Stimulated activated CD8-positive, alpha-beta memory T cell treated with anti-CD3 and anti-CD28 coated beads, Interleukin-12 subunit alpha, Interleukin-12 subunit beta, amount 100 ng/mL, for 4 hours (primary cell): ENCODE data around the gene SBK1.
"Not testable (repeated sequence)": the region's sequence is repeated elsewhere in the genome, so short reads cannot be mapped to it uniquely, and the experiment has no call there.

Experiments
- DNase-seq: peaks from one replicate; pipeline ENCODE4 v3.0.0-alpha.2; 2020; ENCODE audit warnings: low read depth

The SBK1 gene

GRCh38 chr16:28291651-28292626 lies at the start of gene SBK1:
SBK1 (plus strand) TSS chr16:28292525; CDS start chr16:28317392, 24,867 bp downstream.
- DNase-seq, result peak; percentile 79

GRCh38 chr16:28249483-28249882 lies 42.8 kb upstream of the SBK1 start:
- not testable (repeated sequence) for DNase-seq

- DNase-seq, result no peak
These were observed 41.3 kb upstream of the SBK1 start for GRCh38 chr16:28250999-28251398.

- DNase-seq, result no peak
These were observed 38.2 kb upstream of the SBK1 start for GRCh38 chr16:28254158-28254557.

- no peak for DNase-seq
These were observed 36.5 kb upstream of the SBK1 start for GRCh38 chr16:28255838-28256237.

- no peak for DNase-seq
These were observed 35.1 kb upstream of the SBK1 start for GRCh38 chr16:28257256-28257655.

- DNase-seq, result no peak
These were observed 33.8 kb upstream of the SBK1 start for GRCh38 chr16:28258567-28258966.

- no peak for DNase-seq
These were observed 33.1 kb upstream of the SBK1 start for GRCh38 chr16:28259091-28259780.

- DNase-seq, result no peak
These were observed 32.6 kb upstream of the SBK1 start for GRCh38 chr16:28259781-28260150.

- DNase-seq, result no peak
These were observed 32.1 kb upstream of the SBK1 start for GRCh38 chr16:28260193-28260592.

GRCh38 chr16:28261942-28262341 lies 30.4 kb upstream of the SBK1 start:
- no peak for DNase-seq

GRCh38 chr16:28263305-28263704 lies 29.0 kb upstream of the SBK1 start:
- no peak for DNase-seq

GRCh38 chr16:28264656-28265055 lies 27.7 kb upstream of the SBK1 start:
- DNase-seq, result no peak

GRCh38 chr16:28265822-28266221 lies 26.5 kb upstream of the SBK1 start:
- no peak for DNase-seq

GRCh38 chr16:28267356-28267755 lies 25.0 kb upstream of the SBK1 start:
- no peak for DNase-seq

GRCh38 chr16:28273511-28273910 lies 18.8 kb upstream of the SBK1 start:
- no peak for DNase-seq

- no peak for DNase-seq
These were observed 17.6 kb upstream of the SBK1 start for GRCh38 chr16:28274676-28275075.

GRCh38 chr16:28276301-28276700 lies 16.0 kb upstream of the SBK1 start:
- no peak for DNase-seq

- peak; percentile 64 for DNase-seq
These were observed 14.6 kb upstream of the SBK1 start for GRCh38 chr16:28277537-28278388.

GRCh38 chr16:28279006-28279405 lies 13.3 kb upstream of the SBK1 start:
- DNase-seq, result no peak

GRCh38 chr16:28280881-28281836 lies 11.2 kb upstream of the SBK1 start:
- DNase-seq, result no peak
